K562 (cell line): Measurements from ENCODE around the gene SON. TPM values are rescaled to one million over a fixed set of nuclear protein-coding genes. Genes with fewer than 3 reads are reported as not detected.

ENCODE experiments used
- BCL6 ChIP-seq: fragments of 250-450 bp; sonication (Bioruptor Pico); IDR thresholded peaks from 2 replicates; pipeline ENCODE4 v1.4.0; 2020
- CHAMP1 ChIP-seq: fragments of 450-650 bp; IDR thresholded peaks from 2 replicates; pipeline ENCODE4 v1.6.1; 2016; ENCODE audit warnings: mild to moderate bottlenecking
- CHD1 ChIP-seq: fragments of 200-600 bp; sonication (generic); IDR thresholded peaks from one replicate; pipeline ENCODE4 v1.6.1; 2012; ENCODE audit warnings: mild to moderate bottlenecking, moderate library complexity, low read length, inconsistent platforms
- FIP1L1 ChIP-seq: fragments of 200-400 bp; formaldehyde crosslinking; IDR thresholded peaks from 2 replicates; pipeline ENCODE4 v1.6.1; 2018; ENCODE audit warnings: mild to moderate bottlenecking, low read depth, low read length; ENCODE audit not compliant: poor library complexity, severe bottlenecking
- FOXJ2 ChIP-seq: fragments of 200-800 bp; sonication (Bioruptor generic); IDR thresholded peaks from 2 replicates; pipeline ENCODE4 v1.6.1; 2016; ENCODE audit warnings: missing genetic modification characterization, missing compliant biosample characterization
- FOXJ3 ChIP-seq: sonication (generic); formaldehyde crosslinking; IDR thresholded peaks from 2 replicates; pipeline ENCODE4 v1.4.0; 2020; ENCODE audit warnings: mild to moderate bottlenecking, missing genetic modification reagents
- GABPB1 ChIP-seq: sonication (generic); formaldehyde crosslinking; IDR thresholded peaks from 2 replicates; pipeline ENCODE4 v1.8.0; 2022; ENCODE audit warnings: mild to moderate bottlenecking, missing genetic modification reagents
- GATAD2B ChIP-seq: fragments of 450-650 bp; IDR thresholded peaks from 2 replicates; pipeline ENCODE4 v1.6.1; 2017; ENCODE audit warnings: mild to moderate bottlenecking, borderline replicate concordance
- KDM1A ChIP-seq, 2 experiments: fragments of 450-650 bp; IDR thresholded peaks; 2 replicates each; pipeline ENCODE4 v1.6.1; 2016; ENCODE audit warnings: mild to moderate bottlenecking in 2 of 2
- NCOA2 ChIP-seq, 2 experiments: fragments of 450-650 bp; IDR thresholded peaks; 2 replicates each; pipeline ENCODE4 v1.6.1; 2018; ENCODE audit warnings: mild to moderate bottlenecking in 2 of 2, moderate library complexity in 1 of 2; ENCODE audit not compliant: partially characterized antibody in 2 of 2
- PRMT5 ChIP-seq: sonication (generic); formaldehyde crosslinking; IDR thresholded peaks from 2 replicates; pipeline ENCODE4 v1.5.0; 2020; ENCODE audit warnings: missing genetic modification reagents
- RFX1 ChIP-seq: fragments of 450-650 bp; IDR thresholded peaks from 2 replicates; pipeline ENCODE4 v1.6.1; 2016; ENCODE audit warnings: mild to moderate bottlenecking, moderate library complexity
- SAFB2 ChIP-seq: fragments of 200-400 bp; formaldehyde crosslinking; IDR thresholded peaks from 2 replicates; pipeline ENCODE4 v1.6.1; 2018; ENCODE audit warnings: borderline replicate concordance, low read length, low read depth, moderate library complexity; ENCODE audit not compliant: severe bottlenecking
- TAF9B ChIP-seq: fragments of 450-650 bp; IDR thresholded peaks from 2 replicates; pipeline ENCODE4 v1.6.1; 2018; ENCODE audit warnings: mild to moderate bottlenecking; ENCODE audit not compliant: partially characterized antibody
- TEAD4 ChIP-seq, 2 experiments: sonication (generic) in 1 of 2; formaldehyde crosslinking in 1 of 2; IDR thresholded peaks; 2 replicates each; pipeline versions ENCODE4 v1.6.1 to v1.8.0; 2012 to 2022; ENCODE audit warnings: borderline replicate concordance in 1 of 2, inconsistent platforms in 1 of 2, low read length in 1 of 2, mild to moderate bottlenecking in 1 of 2, missing genetic modification reagents in 1 of 2
- THRA ChIP-seq: fragments of 450-650 bp; IDR thresholded peaks from 2 replicates; pipeline ENCODE4 v1.6.1; 2017; ENCODE audit warnings: mild to moderate bottlenecking, moderate library complexity
- TRIM24 ChIP-seq, 2 experiments: fragments of 450-650 bp; IDR thresholded peaks; 2 replicates each; pipeline ENCODE4 v1.6.1; 2016
- YY1 ChIP-seq, 3 experiments: IDR thresholded peaks; 2 replicates each; pipeline ENCODE4 v1.6.1; 2011; ENCODE audit warnings: low read length in 2 of 3, mild to moderate bottlenecking in 2 of 3, moderate library complexity in 2 of 3, borderline replicate concordance in 1 of 3, control low read depth in 1 of 3, low read depth in 1 of 3; ENCODE audit not compliant: insufficient read depth in 3 of 3, insufficient replicate concordance in 2 of 3, control insufficient read depth in 1 of 3, insufficient read length in 1 of 3; ENCODE audit errors: extremely low read depth in 1 of 3
- ZC3H11A ChIP-seq: IDR thresholded peaks from 2 replicates; pipeline ENCODE4 v1.6.1; 2012; ENCODE audit warnings: low read depth, low read length, improper control_type of control experiment
- ZNF133 ChIP-seq: fragments of 250-450 bp; sonication (Bioruptor Pico); IDR thresholded peaks from 2 replicates; pipeline ENCODE4 v1.4.0; 2020; ENCODE audit warnings: mild to moderate bottlenecking
- ZNF280A ChIP-seq: fragments of 450-650 bp; IDR thresholded peaks from 2 replicates; pipeline ENCODE4 v1.6.1; 2018; ENCODE audit warnings: mild to moderate bottlenecking, low read depth; ENCODE audit not compliant: partially characterized antibody
- ZNF3 ChIP-seq: fragments of 250-450 bp; sonication (Bioruptor Pico); IDR thresholded peaks from 2 replicates; pipeline ENCODE4 v1.5.0; 2021; ENCODE audit warnings: mild to moderate bottlenecking, moderate library complexity
- ZNF717 ChIP-seq: fragments of 250-450 bp; sonication (Bioruptor Pico); IDR thresholded peaks from 2 replicates; pipeline ENCODE4 v1.5.0; 2021
- polyA plus RNA-seq, 8 experiments: library from polyadenylated mRNA; depleted of rRNA in 4 of 8; stranded (reverse) in 5 of 8; unstranded in 3 of 8; fragments of >200 nt; fragmentation: Nextera tagmentation in 2 of 8; fragmentation: Illumina TruSeq in 1 of 8; extraction: Ambion mirVana in 2 of 8; extraction: Trizol in 1 of 8; gene quantifications; 2 replicates each; pipeline versions ENCODE4 v1.2.1 to v1.2.3, GENCODE V29; 2011 to 2014; ENCODE audit warnings: inconsistent platforms in 1 of 8, missing spikeins in 1 of 8
- total RNA-seq, 7 experiments: library from RNA; depleted of rRNA in 6 of 7; stranded (reverse); fragments of >200 nt in 6 of 7; fragmentation: Illumina TruSeq in 2 of 7; extraction: Trizol in 2 of 7; gene quantifications; 2 replicates each; pipeline versions ENCODE4 v1.2.1 to v1.2.3, GENCODE V29; 2011 to 2021; ENCODE audit warnings: low replicate concordance in 1 of 7

SON gene
- total and polyA plus RNA-seq, 9 of the 15 experiments (the other 6 are each of a cell fraction or from before 2014, with no cell fraction given): 105 to 742 (median 187) TPM

GRCh38 chr21:33588485-33589335, 45.9 kb downstream of the SON start, which contains the start of gene DONSON (continued):
- TF ChIP-seq ZNF3 (CRISPR knock-in tag): no peak
- TF ChIP-seq TRIM24 (IDR thresholded peaks at IDR 0.05): no peak
- 0 out of 2 replicates have a peak, but pooled peaks have one; percentile 34 for TF ChIP-seq GABPB1
- TF ChIP-seq CHAMP1: no peak
- TF ChIP-seq RFX1: no peak
- no peak for TF ChIP-seq KDM1A (IDR thresholded peaks at IDR 0.05)
- TF ChIP-seq PRMT5 (CRISPR knock-in tag): no peak
- no peak for TF ChIP-seq NCOA2 (IDR thresholded peaks at IDR 0.05; ENCODE audit: partially characterized antibody in 2 of 2)
- no peak for TF ChIP-seq TAF9B
- no peak for TF ChIP-seq THRA
- no peak for TF ChIP-seq BCL6 (CRISPR knock-in tag)
- peak in 2 of 3 experiments; percentile 56 to 79 for TF ChIP-seq YY1 (IDR thresholded peaks at IDR 0.05; ENCODE audit: borderline replicate concordance in 1 of 3, control insufficient read depth in 1 of 3, extremely low read depth in 1 of 3, insufficient read depth in 3 of 3, insufficient read length in 1 of 3, insufficient replicate concordance in 2 of 3, low read depth in 1 of 3, low read length in 2 of 3)
- TF ChIP-seq FOXJ2: no peak
- TF ChIP-seq GATAD2B: 0 out of 2 replicates have a peak, but pooled peaks have one; percentile 58
- TF ChIP-seq ZNF133 (CRISPR knock-in tag): no peak
- no peak for TF ChIP-seq SAFB2
- peak; percentile 11; the same call in 1 of the 2 replicates for TF ChIP-seq TEAD4 (IDR thresholded peaks at IDR 0.05; ENCODE audit: low read length)
- TF ChIP-seq TEAD4 (CRISPR knock-in tag; IDR thresholded peaks at IDR 0.05; ENCODE audit: borderline replicate concordance): no peak
- no peak for TF ChIP-seq ZNF717 (CRISPR knock-in tag)
- no peak for TF ChIP-seq FOXJ3 (CRISPR knock-in tag)
- TF ChIP-seq CHD1: no peak
- no peak for TF ChIP-seq ZNF280A
- TF ChIP-seq ZC3H11A: no peak
- peak; percentile 17 for TF ChIP-seq FIP1L1
